ENCODE data around the gene PRKG2. TPM values are rescaled to one million over a fixed set of nuclear protein-coding genes. Genes with fewer than 3 reads are reported as not detected.

PRKG2 gene
- total and polyA plus RNA-seq, 10 of the 15 experiments (the other 5 are each of a cell fraction or from before 2014, with no cell fraction given), result not detected

- TF ChIP-seq RELB (IDR thresholded peaks at IDR 0.05; ENCODE audit: low read depth) (no peak), ESRRA (IDR thresholded peaks at IDR 0.05; ENCODE audit: low read length) (no peak), HDAC6 (IDR thresholded peaks at IDR 0.05; ENCODE audit: unreplicated experiment) (no peak), ZBTB11 (CRISPR knock-in tag; IDR thresholded peaks at IDR 0.05) (no peak), TCF3 (IDR thresholded peaks at IDR 0.05; ENCODE audit: borderline replicate concordance, insufficient read depth, low read depth, low read length) (no peak), KAT2A (conservative IDR thresholded peaks at IDR 0.05; ENCODE audit: control insufficient read depth, low read depth, low read length) (no peak)
These were observed 50.2 kb downstream of the PRKG2 start (continued) for GRCh38 chr4:81164623-81165416.

DNA sequence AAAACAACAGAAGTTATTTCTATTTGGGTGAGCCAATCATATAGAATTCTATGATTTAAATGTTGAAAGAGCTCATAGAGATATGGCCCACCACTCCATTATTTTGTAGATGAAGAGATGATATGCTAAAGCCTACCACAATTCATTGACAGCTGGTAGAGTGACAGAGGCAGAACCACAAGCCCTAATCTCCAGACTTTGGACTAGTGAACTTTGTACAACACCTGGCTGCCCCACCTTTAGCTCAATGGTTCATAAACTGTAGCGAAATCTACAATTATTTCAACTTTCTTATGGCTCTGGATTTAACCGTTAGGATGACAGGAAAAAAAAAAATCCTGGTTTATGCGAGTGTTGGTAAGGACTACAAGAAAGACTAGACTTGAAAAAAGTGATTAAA, 50.9 kb downstream of the PRKG2 start:
- H3K9ac ChIP-seq (ENCODE audit: control insufficient read depth, insufficient read depth, low read length), result no peak overlapping the region
- ATAC-seq, result no peak
- BruUV-seq (replicated peaks), result no TSS peak
- SMC1A ChIA-PET (ENCODE audit: uncharacterized antibody, unreplicated experiment), result no interaction called here
- RAD21 ChIA-PET (ENCODE audit: unreplicated experiment), result no interaction called here
- H3K36me3 ChIP-seq (ENCODE audit: control insufficient read depth in 2 of 2, insufficient read depth in 2 of 2, low read length in 1 of 2), result no peaks in the 10 kb centered on the region
- no peaks in the 10 kb centered on the region for H3K27me3 ChIP-seq (replicated peaks in 1 of 2; ENCODE audit: control insufficient read depth in 2 of 2, insufficient read depth in 2 of 2, low read length in 1 of 2)
- no peak overlapping the region for H2AFZ ChIP-seq (ENCODE audit: control insufficient read depth, low read depth, low read length)
- CTCF ChIA-PET, result no interaction called here
- WGBS (ENCODE audit: insufficient coverage, insufficient replicate concordance, low lambda C conversion rate, missing lambda C conversion rate), result 20% methylated on average over 3 of the region's 3 CpGs
- H3K79me2 ChIP-seq (ENCODE audit: control insufficient read depth, insufficient read depth, low read length), result no peaks in the 10 kb centered on the region
- no peaks in the 10 kb centered on the region for H4K20me1 ChIP-seq (ENCODE audit: control insufficient read depth, insufficient read depth)
- no peaks in the 10 kb centered on the region for H3K9me3 ChIP-seq (replicated peaks; ENCODE audit: control insufficient read depth, insufficient read depth, low read length)
- in situ Hi-C loops (cut with MboI) (no loop called here), intact Hi-C loops (cut with micrococcal nuclease; ENCODE audit: unreplicated experiment) (no loop called here)
- DNase-seq (ENCODE audit: low read depth, low spot score), result no peak
- POLR2A ChIA-PET, result interaction anchor here (0.5 to 0.6 kb wide), 2 partner anchors 15 to 45 kb away, joined by 3 read pairs; no protein-coding TSS in a partner anchor
- H3K4me1 ChIP-seq (ENCODE audit: control insufficient read depth, insufficient read depth, low read length), result no peaks in the 10 kb centered on the region
- no peak overlapping the region for H3K4me3 ChIP-seq
- H3K4me2 ChIP-seq (ENCODE audit: control insufficient read depth, insufficient read depth), result no peak overlapping the region
- no peak overlapping the region for H3K27ac ChIP-seq (ENCODE audit: control insufficient read depth, insufficient read depth)
- no peak for FAIRE-seq
- TF ChIP-seq ZZZ3 (IDR thresholded peaks at IDR 0.05; ENCODE audit: control insufficient read depth, insufficient read length, low read depth) (no peak), KAT2A (conservative IDR thresholded peaks at IDR 0.05; ENCODE audit: control insufficient read depth, low read depth, low read length) (no peak), CEBPZ (IDR thresholded peaks at IDR 0.05; ENCODE audit: low read depth, low read length) (no peak)
- TF ChIP-seq, protein P1, sequence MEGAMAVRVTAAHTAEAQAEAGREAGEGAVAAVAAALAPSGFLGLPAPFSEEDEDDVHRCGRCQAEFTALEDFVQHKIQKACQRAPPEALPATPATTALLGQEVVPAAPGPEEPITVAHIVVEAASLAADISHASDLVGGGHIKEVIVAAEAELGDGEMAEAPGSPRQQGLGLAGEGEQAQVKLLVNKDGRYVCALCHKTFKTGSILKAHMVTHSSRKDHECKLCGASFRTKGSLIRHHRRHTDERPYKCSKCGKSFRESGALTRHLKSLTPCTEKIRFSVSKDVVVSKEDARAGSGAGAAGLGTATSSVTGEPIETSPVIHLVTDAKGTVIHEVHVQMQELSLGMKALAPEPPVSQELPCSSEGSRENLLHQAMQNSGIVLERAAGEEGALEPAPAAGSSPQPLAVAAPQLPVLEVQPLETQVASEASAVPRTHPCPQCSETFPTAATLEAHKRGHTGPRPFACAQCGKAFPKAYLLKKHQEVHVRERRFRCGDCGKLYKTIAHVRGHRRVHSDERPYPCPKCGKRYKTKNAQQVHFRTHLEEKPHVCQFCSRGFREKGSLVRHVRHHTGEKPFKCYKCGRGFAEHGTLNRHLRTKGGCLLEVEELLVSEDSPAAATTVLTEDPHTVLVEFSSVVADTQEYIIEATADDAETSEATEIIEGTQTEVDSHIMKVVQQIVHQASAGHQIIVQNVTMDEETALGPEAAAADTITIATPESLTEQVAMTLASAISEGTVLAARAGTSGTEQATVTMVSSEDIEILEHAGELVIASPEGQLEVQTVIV (IDR thresholded peaks at IDR 0.05; ENCODE audit: borderline replicate concordance, partially characterized antibody), result no peak
